T-helper 2 cell treated with Interferon-gamma antibody and Interleukin-4, amounts not matched to agents 100 ng/mL and 5 ng/mL, for 36 hours (primary cell): ENCODE measurements around the gene FAM217B. TPM values are rescaled to one million over a fixed set of nuclear protein-coding genes. Genes with fewer than 3 reads are reported as not detected.
"Not testable (repeated sequence)": the region's sequence is repeated elsewhere in the genome, so short reads cannot be mapped to it uniquely, and the experiment has no call there.

Source experiments
- intact Hi-C: fragments of 100-400 bp; cut with micrococcal nuclease; formaldehyde crosslinking; loops from one replicate; pipeline ENCODE4 v1.15.1; 2023
- total RNA-seq: library from RNA; stranded (reverse); gene quantifications from 2 replicates; pipeline ENCODE4 v1.2.3, GENCODE V29; 2022

The FAM217B gene
- total RNA-seq, 1 donor from 2014 or later = 36.3 TPM

- intact Hi-C loops = no loop called here
These were observed 1.5 kb upstream of the FAM217B start for GRCh38 chr20:59938696-59939051.

- intact Hi-C loops = no loop called here
These were observed 924 bp upstream of the FAM217B start for GRCh38 chr20:59939052-59939878.

- intact Hi-C loops = loop anchor here (1.0 to 10.0 kb wide), 2 partner anchors 8 to 195 kb away; no protein-coding TSS in a partner anchor
These were observed 385 bp upstream of the FAM217B start for GRCh38 chr20:59939879-59940128.

- intact Hi-C loops = loop anchor here (1.0 to 10.0 kb wide), 2 partner anchors 7 to 194 kb away; no protein-coding TSS in a partner anchor
These were observed 736 bp downstream of the FAM217B start for GRCh38 chr20:59940956-59941294.

- intact Hi-C loops = loop anchor here (10.0 kb wide), 1 partner anchor 193 kb away; no protein-coding TSS in a partner anchor
These were observed 2.1 kb downstream of the FAM217B start for GRCh38 chr20:59942245-59942644.

GRCh38 chr20:59944726-59945125 is 4.5 kb downstream of the FAM217B start:
- intact Hi-C loops = loop anchor here (5.0 to 10.0 kb wide), 2 partner anchors 190 to 318 kb away; no protein-coding TSS in a partner anchor

GRCh38 chr20:59945175-59945574 is 5.0 kb downstream of the FAM217B start:
- intact Hi-C loops = loop anchor here (5.0 to 10.0 kb wide), 2 partner anchors 190 to 317 kb away; no protein-coding TSS in a partner anchor

GRCh38 chr20:59945731-59946130 is 5.5 kb downstream of the FAM217B start:
- intact Hi-C loops = loop anchor here (5.0 to 10.0 kb wide), 2 partner anchors 189 to 317 kb away; no protein-coding TSS in a partner anchor

- intact Hi-C loops = loop anchor here (5.0 to 10.0 kb wide), 2 partner anchors 187 to 315 kb away; no protein-coding TSS in a partner anchor
These were observed 7.2 kb downstream of the FAM217B start for GRCh38 chr20:59947376-59947775.

GRCh38 chr20:59948212-59948611 is 8.0 kb downstream of the FAM217B start:
- intact Hi-C loops = loop anchor here (1.0 to 10.0 kb wide), 3 partner anchors 8 to 314 kb away; partner anchors contain the start of genes FAM217B and PPP1R3D

GRCh38 chr20:59948828-59949720 is 8.9 kb downstream of the FAM217B start:
- intact Hi-C loops = loop anchor here (1.0 to 10.0 kb wide), 4 partner anchors 9 to 313 kb away; partner anchors contain the start of genes FAM217B and PPP1R3D

GRCh38 chr20:59949911-59950310 is 9.7 kb downstream of the FAM217B start:
- intact Hi-C loops = loop anchor here (1.0 to 10.0 kb wide), 3 partner anchors 107 to 312 kb away; no protein-coding TSS in a partner anchor

- intact Hi-C loops = no loop called here
These were observed 14.5 kb downstream of the FAM217B start for GRCh38 chr20:59954718-59955117.

- intact Hi-C loops = no loop called here
These were observed 15.1 kb downstream of the FAM217B start for GRCh38 chr20:59955131-59955796.

- intact Hi-C loops = not testable (repeated sequence)
These were observed 17.4 kb downstream of the FAM217B start for GRCh38 chr20:59957568-59957967.

- intact Hi-C loops = no loop called here
These were observed 17.9 kb downstream of the FAM217B start, which contains the start of gene CDH26 for GRCh38 chr20:59958123-59958522. TSS of gene CDH26 (plus strand) at chr20:59958423. CDS start at chr20:59958727, 304 bp downstream.

GRCh38 chr20:59958626-59959025 is 18.4 kb downstream of the FAM217B start:
- intact Hi-C loops = no loop called here

GRCh38 chr20:59961423-59961822 is 21.2 kb downstream of the FAM217B start:
- intact Hi-C loops = no loop called here

GRCh38 chr20:59962155-59962554 is 22.0 kb downstream of the FAM217B start:
- intact Hi-C loops = no loop called here

- intact Hi-C loops = no loop called here
These were observed 26.2 kb downstream of the FAM217B start for GRCh38 chr20:59966428-59966827.

GRCh38 chr20:59971428-59971827 is 31.2 kb downstream of the FAM217B start:
- intact Hi-C loops = no loop called here
